Caco-2 (cell line): ENCODE data around the gene MUC22. TPM values are rescaled to one million over a fixed set of nuclear protein-coding genes. Genes with fewer than 3 reads are reported as not detected.

ENCODE experiments used
- BruUV-seq: library from RNA; stranded (reverse); fragments of 400-500 nt; replicated peaks from 2 replicates; lab custom pipeline; 2021; lab: Mats Ljungman, UMichigan
- CTCF ChIA-PET: fragments of 300-600 bp; sonication (Branson Sonifier 250); formaldehyde crosslinking; loops from one replicate; lab custom pipeline; 2022; ENCODE audit warnings: antibody characterized with exemption; lab: Charles Lee
- POLR2A ChIA-PET: fragments of 300-600 bp; sonication (Branson Sonifier 250); formaldehyde crosslinking; loops from one replicate; lab custom pipeline; 2022; ENCODE audit warnings: antibody characterized with exemption; lab: Charles Lee
- DNase-seq, 2 experiments: peaks; one replicate each; pipeline versions ENCODE4 v3.0.0 to v3.0.0-alpha.2; 2020 to 2022
- H3K27me3 ChIP-seq: replicated peaks from 2 replicates; pipeline ENCODE4 v1.6.0; 2011; ENCODE audit warnings: low read length; ENCODE audit not compliant: control insufficient read depth, insufficient read depth
- H3K36me3 ChIP-seq: 2 replicates; pipeline ENCODE4 v1.5.1; 2011; ENCODE audit warnings: low read length; ENCODE audit not compliant: control insufficient read depth, insufficient read depth
- H3K4me1 ChIP-seq: fragments of 250-450 bp; sonication (Bioruptor Pico); 2 replicates; pipeline ENCODE4 v1.5.1; 2020; ENCODE audit warnings: mild to moderate bottlenecking
- H3K4me3 ChIP-seq: 2 replicates; pipeline ENCODE4 v1.5.1; 2011; ENCODE audit warnings: low read depth, mild to moderate bottlenecking, control low read depth, low read length
- H3K9me3 ChIP-seq: fragments of 250-450 bp; sonication (Bioruptor Pico); 2 replicates; pipeline ENCODE4 v1.5.1; 2020; ENCODE audit warnings: mild to moderate bottlenecking, moderate library complexity
- H3K27ac Mint-ChIP-seq: one replicate; pipeline ENCODE4 v1.8.0; 2022; ENCODE audit warnings: mixed read lengths; ENCODE audit not compliant: unreplicated experiment
- H3K27me3 Mint-ChIP-seq: one replicate; pipeline ENCODE4 v1.8.0; 2022; ENCODE audit warnings: mixed read lengths; ENCODE audit not compliant: insufficient read depth, unreplicated experiment
- H3K36me3 Mint-ChIP-seq: one replicate; pipeline ENCODE4 v1.8.0; 2022; ENCODE audit warnings: mild to moderate bottlenecking, mixed read lengths; ENCODE audit not compliant: insufficient read depth, unreplicated experiment
- H3K4me1 Mint-ChIP-seq: one replicate; pipeline ENCODE4 v1.8.0; 2022; ENCODE audit warnings: low read depth, mixed read lengths; ENCODE audit not compliant: unreplicated experiment
- H3K4me3 Mint-ChIP-seq: one replicate; pipeline ENCODE4 v1.8.0; 2022; ENCODE audit warnings: mild to moderate bottlenecking, moderate library complexity, mixed read lengths; ENCODE audit not compliant: unreplicated experiment
- H3K9me3 Mint-ChIP-seq: one replicate; pipeline ENCODE4 v1.8.0; 2022; ENCODE audit warnings: mixed read lengths; ENCODE audit not compliant: unreplicated experiment
- intact Hi-C: fragments of 100-400 bp; cut with micrococcal nuclease; formaldehyde crosslinking; loops from one replicate; pipeline ENCODE4 v1.10.0; 2022; ENCODE audit not compliant: unreplicated experiment
- total RNA-seq: library from RNA; stranded (reverse); gene quantifications from 2 replicates; pipeline ENCODE4 v1.2.3, GENCODE V29; 2022
- TF ChIP-seq, protein P1 (sequence below), 2 experiments: fragments of 200-600 bp in 1 of 2; IDR thresholded peaks; 1 replicate in 1 of 2; 2 replicates in 1 of 2; pipeline versions ENCODE4 v1.5.1 to v1.8.0; 2011 to 2022; ENCODE audit warnings: antibody characterized with exemption in 1 of 2, control low read depth in 1 of 2, inconsistent platforms in 1 of 2, low read depth in 1 of 2, low read length in 1 of 2, mild to moderate bottlenecking in 1 of 2, moderate library complexity in 1 of 2; ENCODE audit not compliant: insufficient read depth in 1 of 2, severe bottlenecking in 1 of 2, unreplicated experiment in 1 of 2

MUC22 gene
- total RNA-seq, 1 experiment from 2014 or later = not detected

DNA sequence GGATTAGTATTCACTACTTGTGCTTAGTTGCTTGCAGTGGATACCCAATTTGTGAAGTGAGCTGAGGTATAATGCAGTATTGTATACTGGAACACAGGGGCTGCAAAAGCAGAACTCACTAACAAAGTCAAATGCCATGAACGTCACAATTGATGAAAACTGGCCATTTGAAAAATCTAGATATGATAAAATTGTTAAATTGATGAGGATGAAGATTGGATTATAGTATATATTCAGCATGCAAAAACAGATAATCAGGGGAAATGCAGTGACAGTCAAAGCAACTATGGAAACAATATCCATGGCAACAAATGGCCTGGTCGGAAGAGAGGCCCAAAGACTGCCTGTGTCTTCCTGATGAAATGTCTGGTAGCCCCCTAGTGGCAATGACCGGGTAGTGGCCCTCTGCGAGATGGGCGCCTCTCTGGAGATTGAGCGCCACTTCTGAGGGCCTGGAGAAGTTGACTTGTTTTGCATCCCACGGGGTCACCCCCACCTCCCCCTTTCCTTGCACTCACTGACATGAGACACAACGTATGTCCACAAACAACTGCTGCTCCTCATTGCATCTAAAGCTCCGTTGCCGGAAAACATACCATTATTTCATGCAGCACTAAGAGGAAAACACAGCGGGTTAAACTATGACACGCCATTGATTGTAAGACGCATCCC is 58.5 kb downstream of the MUC22 start:
- peak; percentile 61 to 78 for DNase-seq
- TF ChIP-seq, protein P1, sequence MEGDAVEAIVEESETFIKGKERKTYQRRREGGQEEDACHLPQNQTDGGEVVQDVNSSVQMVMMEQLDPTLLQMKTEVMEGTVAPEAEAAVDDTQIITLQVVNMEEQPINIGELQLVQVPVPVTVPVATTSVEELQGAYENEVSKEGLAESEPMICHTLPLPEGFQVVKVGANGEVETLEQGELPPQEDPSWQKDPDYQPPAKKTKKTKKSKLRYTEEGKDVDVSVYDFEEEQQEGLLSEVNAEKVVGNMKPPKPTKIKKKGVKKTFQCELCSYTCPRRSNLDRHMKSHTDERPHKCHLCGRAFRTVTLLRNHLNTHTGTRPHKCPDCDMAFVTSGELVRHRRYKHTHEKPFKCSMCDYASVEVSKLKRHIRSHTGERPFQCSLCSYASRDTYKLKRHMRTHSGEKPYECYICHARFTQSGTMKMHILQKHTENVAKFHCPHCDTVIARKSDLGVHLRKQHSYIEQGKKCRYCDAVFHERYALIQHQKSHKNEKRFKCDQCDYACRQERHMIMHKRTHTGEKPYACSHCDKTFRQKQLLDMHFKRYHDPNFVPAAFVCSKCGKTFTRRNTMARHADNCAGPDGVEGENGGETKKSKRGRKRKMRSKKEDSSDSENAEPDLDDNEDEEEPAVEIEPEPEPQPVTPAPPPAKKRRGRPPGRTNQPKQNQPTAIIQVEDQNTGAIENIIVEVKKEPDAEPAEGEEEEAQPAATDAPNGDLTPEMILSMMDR (IDR thresholded peaks at IDR 0.05; ENCODE audit: insufficient read depth in 1 of 2, low read depth in 1 of 2, low read length in 1 of 2, severe bottlenecking in 1 of 2, unreplicated experiment in 1 of 2) = peak; percentile 68 to 84
- BruUV-seq = no TSS peak
- H3K4me1 Mint-ChIP-seq = no peaks in the 10 kb centered on the region
- Histone ChIP-seq H3K4me1 (no peaks in the 10 kb centered on the region), H3K27me3 (no peaks in the 10 kb centered on the region), H3K36me3 (no peaks in the 10 kb centered on the region), H3K9me3 (no peaks in the 10 kb centered on the region), H3K4me3 (no peak overlapping the region)
- H3K9me3 Mint-ChIP-seq = no peaks in the 10 kb centered on the region
- POLR2A ChIA-PET = no interaction called here
- no peaks in the 10 kb centered on the region for H3K36me3 Mint-ChIP-seq
- H3K4me3 Mint-ChIP-seq = no peak overlapping the region
- intact Hi-C loops = no loop called here
- no peaks in the 10 kb centered on the region for H3K27me3 Mint-ChIP-seq
- H3K27ac Mint-ChIP-seq = no peak overlapping the region
- CTCF ChIA-PET = interaction anchor here (0.6 to 2.7 kb wide), 3 partner anchors 18 to 152 kb away, joined by 3 to 54 read pairs (median 43); no protein-coding TSS in a partner anchor

DNA sequence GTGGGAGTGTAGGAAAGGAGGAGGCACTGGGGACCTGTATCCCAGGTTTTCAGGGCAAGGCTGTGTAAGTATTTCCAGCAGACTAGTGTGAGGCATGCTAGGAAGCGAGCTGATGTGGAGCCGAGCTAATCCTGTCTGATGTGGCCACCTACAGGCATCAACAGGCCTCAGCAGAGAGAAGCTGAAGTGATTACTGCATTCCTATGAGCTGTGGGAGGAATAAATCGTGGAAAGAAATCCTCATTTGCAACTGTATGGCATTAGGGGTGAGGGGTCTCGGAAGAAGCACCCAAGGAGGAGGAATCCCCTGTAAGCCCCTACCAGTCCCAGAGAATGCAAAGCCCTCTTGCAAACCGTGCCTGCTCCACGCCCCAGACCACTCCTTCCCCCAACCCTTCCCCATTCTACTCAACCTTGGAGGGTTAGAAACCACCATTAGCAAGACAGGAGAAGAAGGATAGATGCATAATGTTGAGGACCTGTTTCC is 60.5 kb downstream of the MUC22 start:
- no peaks in the 10 kb centered on the region for H3K27me3 Mint-ChIP-seq
- Histone ChIP-seq H3K27me3 (no peaks in the 10 kb centered on the region), H3K9me3 (no peaks in the 10 kb centered on the region), H3K36me3 (no peaks in the 10 kb centered on the region), H3K4me3 (no peak overlapping the region), H3K4me1 (no peaks in the 10 kb centered on the region)
- intact Hi-C loops = loop anchor here (1.0 kb wide), 2 partner anchors 155 to 242 kb away; no protein-coding TSS in a partner anchor
- H3K9me3 Mint-ChIP-seq = no peaks in the 10 kb centered on the region
- no TSS peak for BruUV-seq
- POLR2A ChIA-PET = interaction anchor here (0.6 to 0.7 kb wide), 2 partner anchors 157 to 587 kb away, joined by 3 to 4 read pairs; partner anchors contain the start of gene VARS2
- no peaks in the 10 kb centered on the region for H3K36me3 Mint-ChIP-seq
- CTCF ChIA-PET = interaction anchor here (0.5 to 2.7 kb wide), 30 partner anchors 9 to 392 kb away, joined by 3 to 54 read pairs (median 4); partner anchors contain the start of genes DDR1, GTF2H4, PSORS1C1 and VARS2
- H3K4me1 Mint-ChIP-seq = no peaks in the 10 kb centered on the region
- DNase-seq = peak; percentile 62 to 72
- H3K4me3 Mint-ChIP-seq = no peak overlapping the region
- H3K27ac Mint-ChIP-seq = no peak overlapping the region
- TF ChIP-seq, protein P1 (IDR thresholded peaks at IDR 0.05; ENCODE audit: insufficient read depth in 1 of 2, low read depth in 1 of 2, low read length in 1 of 2, severe bottlenecking in 1 of 2, unreplicated experiment in 1 of 2) = peak; percentile 62 to 64

DNA sequence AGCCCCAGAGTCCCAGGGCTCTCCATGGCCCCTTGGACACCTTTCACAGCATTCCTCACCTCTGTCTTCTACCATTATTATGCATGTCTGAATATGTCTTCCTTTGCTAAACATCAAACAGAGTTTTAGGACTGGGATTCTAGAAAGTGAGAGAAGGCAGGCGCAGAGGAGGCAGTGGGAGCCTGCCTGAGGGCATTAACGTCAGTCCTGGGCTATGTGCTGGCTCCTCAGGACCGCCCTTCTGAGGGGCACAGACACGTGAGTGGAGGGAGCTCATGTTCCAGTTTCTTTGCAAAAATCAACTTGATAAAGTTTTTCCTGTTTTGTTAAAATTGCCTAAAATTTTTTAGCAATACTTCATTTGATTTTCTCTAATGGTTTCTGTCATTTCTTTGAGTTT is 64.1 kb downstream of the MUC22 start:
- H3K9me3 ChIP-seq = no peaks in the 10 kb centered on the region
- Mint-ChIP-seq H3K4me3 (no peak overlapping the region), H3K36me3 (no peaks in the 10 kb centered on the region), H3K27me3 (no peaks in the 10 kb centered on the region), H3K4me1 (no peaks in the 10 kb centered on the region), H3K9me3 (no peaks in the 10 kb centered on the region), H3K27ac (no peak overlapping the region)
- TF ChIP-seq, protein P1 (IDR thresholded peaks at IDR 0.05; ENCODE audit: insufficient read depth in 1 of 2, low read depth in 1 of 2, low read length in 1 of 2, severe bottlenecking in 1 of 2, unreplicated experiment in 1 of 2) = no peak
- intact Hi-C loops = no loop called here
- no peak overlapping the region for H3K4me3 ChIP-seq
- H3K4me1 ChIP-seq = no peaks in the 10 kb centered on the region
- POLR2A ChIA-PET = no interaction called here
- no peaks in the 10 kb centered on the region for H3K36me3 ChIP-seq
- CTCF ChIA-PET = no interaction called here
- no TSS peak for BruUV-seq
- no peaks in the 10 kb centered on the region for H3K27me3 ChIP-seq
- DNase-seq = no peak
